ENCODE results near the gene PROX2. TPM values are rescaled to one million over a fixed set of nuclear protein-coding genes. Genes with fewer than 3 reads are reported as not detected.

Gene PROX2
- total RNA-seq, 1 experiment from 2014 or later, result not detected

DNA sequence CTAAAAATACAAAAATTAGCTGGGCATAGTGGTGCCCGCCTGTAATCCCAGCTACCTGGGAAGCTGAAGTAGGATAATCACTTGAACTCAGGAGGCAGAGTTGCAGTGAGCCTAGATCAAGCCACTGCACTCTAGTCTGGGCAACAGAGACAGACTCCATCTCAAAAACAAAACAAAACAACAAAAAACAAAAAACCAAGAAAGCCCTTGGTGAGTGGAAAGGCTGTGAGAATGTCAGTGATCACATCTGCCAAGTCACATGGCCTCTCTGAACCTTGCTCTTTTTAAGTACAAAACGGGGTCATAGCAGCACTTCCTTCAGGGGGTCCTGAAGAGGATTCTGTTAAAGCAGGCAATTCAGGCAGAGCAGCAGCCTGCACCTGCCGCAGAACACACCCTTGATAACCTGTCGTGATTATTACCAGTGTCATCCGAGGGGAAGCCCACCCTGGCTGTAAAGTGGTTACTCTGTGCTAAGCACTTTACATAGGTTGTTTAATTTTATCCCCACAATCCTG lies 37.5 kb upstream of the PROX2 start:
- no peak overlapping the region for H3K4me3 ChIP-seq
- no peak overlapping the region for H3K27ac ChIP-seq
- DNase-seq, result no peak
- H3K36me3 ChIP-seq, result no peaks in the 10 kb centered on the region
- H3K9me3 ChIP-seq (replicated peaks), result no peaks in the 10 kb centered on the region
- H3K27me3 ChIP-seq, result no peaks in the 10 kb centered on the region
- H3K4me1 ChIP-seq, result peaks cover 14% of the 10 kb centered on the region; the same call in 1 of the 2 replicates

DNA sequence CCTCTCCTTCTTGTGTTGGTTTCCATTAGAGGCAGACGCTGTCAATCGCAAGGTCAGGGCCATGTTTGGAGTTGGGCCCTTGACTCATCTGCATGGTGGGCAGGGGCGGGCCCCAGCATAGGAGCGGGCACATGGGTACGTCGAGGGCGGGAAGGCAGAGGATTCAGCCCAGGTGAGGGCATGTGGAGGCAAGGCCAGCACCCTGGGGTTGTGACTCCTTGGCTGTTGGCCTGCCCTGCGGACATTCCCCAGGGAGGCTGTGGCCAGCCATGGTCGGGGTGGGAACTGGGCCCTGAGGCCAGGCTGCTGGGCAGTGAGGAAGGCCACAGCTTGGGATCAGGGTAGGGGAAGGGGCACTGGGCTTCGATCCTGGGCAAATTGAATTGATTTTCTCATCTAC lies 36.9 kb upstream of the PROX2 start:
- Histone ChIP-seq H3K27me3 (no peaks in the 10 kb centered on the region), H3K4me3 (no peak overlapping the region), H3K4me1 (peaks cover 14% of the 10 kb centered on the region; the same call in 1 of the 2 replicates), H3K27ac (no peak overlapping the region), H3K9me3 (replicated peaks) (no peaks in the 10 kb centered on the region), H3K36me3 (no peaks in the 10 kb centered on the region)
- DNase-seq, result no peak

DNA sequence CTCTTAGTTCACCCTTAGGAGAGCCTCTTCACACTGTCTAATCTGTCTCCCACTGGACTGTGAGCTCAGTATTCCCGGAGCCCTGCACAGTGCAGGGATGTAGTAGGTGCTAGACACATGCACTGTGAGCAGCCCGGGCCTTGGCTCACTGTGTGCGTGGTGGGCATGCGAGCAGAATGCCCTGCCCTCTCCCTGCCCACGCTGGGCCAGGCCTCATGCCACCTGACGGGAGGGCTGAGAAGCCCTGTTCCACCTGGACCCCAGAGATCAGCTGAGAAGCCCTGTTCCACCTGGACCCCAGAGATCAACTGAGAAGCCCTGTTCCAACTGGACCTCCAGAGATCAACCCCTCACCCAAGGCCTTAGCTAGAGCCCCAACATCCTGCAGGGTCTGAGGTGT lies 36.2 kb upstream of the PROX2 start:
- peaks cover 10% of the 10 kb centered on the region; the same call in 1 of the 2 replicates for H3K4me1 ChIP-seq
- no peaks in the 10 kb centered on the region for H3K27me3 ChIP-seq
- H3K27ac ChIP-seq, result no peak overlapping the region
- no peak overlapping the region for H3K4me3 ChIP-seq
- H3K36me3 ChIP-seq, result no peaks in the 10 kb centered on the region
- no peaks in the 10 kb centered on the region for H3K9me3 ChIP-seq (replicated peaks)
- no peak for DNase-seq

DNA sequence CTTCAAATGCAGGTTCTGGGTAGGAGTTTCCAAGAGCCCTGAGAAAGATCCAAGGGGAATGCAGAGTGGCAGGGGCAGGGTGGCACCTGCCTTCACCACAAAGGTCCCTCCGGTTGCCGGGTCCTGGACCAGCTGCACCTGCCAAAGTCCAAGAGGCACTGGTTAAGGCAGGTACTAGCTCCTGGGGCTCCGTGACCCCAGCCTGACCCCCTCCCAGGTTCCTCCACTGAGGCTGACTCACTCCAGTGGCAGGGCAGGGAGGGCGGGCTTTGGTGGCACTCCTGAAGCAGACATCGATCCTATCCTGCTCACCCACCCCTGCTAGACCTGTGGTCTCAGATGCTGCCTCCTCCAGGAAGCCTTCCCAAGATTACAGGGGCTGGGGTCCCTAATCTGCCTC lies 35.8 kb upstream of the PROX2 start:
- no peak for DNase-seq
- peaks cover 13% of the 10 kb centered on the region; the same call in 1 of the 2 replicates for H3K4me1 ChIP-seq
- H3K27me3 ChIP-seq, result no peaks in the 10 kb centered on the region
- H3K4me3 ChIP-seq, result no peak overlapping the region
- no peaks in the 10 kb centered on the region for H3K36me3 ChIP-seq
- no peak overlapping the region for H3K27ac ChIP-seq
- no peaks in the 10 kb centered on the region for H3K9me3 ChIP-seq (replicated peaks)

DNA sequence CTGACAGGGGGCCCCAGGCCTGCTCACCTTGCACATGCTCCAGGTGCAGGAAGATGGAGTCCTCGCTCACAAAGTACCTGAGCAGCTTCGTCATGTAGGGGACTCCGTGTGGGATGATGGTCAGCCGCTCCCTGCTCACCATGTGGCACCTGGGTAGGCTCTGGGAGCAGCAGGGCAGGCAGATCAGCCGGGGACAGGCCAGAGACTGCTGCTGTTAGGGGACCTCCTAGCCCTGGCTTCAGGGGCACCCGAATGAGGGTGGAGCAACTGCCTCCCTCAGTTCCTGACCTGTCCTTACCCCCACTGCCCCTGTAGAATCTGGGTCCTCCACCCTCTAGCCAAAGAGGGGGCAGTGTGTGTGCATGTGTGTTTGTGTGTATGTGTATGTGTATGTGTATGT lies 35.3 kb upstream of the PROX2 start:
- Histone ChIP-seq H3K9me3 (replicated peaks) (no peaks in the 10 kb centered on the region), H3K36me3 (no peaks in the 10 kb centered on the region), H3K27me3 (no peaks in the 10 kb centered on the region), H3K4me1 (peaks cover 17% of the 10 kb centered on the region; the same call in 1 of the 2 replicates), H3K4me3 (no peak overlapping the region), H3K27ac (no peak overlapping the region)
- DNase-seq, result no peak

DNA sequence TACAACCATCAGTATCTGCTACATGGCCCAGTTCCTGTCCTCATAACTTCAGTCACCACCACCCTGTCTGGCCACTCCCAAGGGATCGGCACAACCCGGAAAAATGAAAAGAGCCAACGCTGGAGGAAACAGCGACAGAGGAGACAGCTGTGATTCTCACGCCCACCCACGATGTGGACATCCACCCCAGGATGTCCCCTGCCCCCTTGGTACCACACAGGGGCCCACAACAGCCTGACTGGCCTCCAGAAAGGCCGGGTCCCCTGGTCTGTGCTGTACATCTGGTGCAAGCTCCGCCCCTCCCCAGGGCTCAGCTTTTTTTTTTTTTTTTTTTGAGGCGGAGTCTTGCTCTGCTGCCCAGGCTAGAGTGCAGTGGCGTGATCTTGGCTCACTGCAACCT lies 34.6 kb upstream of the PROX2 start:
- H3K4me1 ChIP-seq, result peaks cover 17% of the 10 kb centered on the region; the same call in 1 of the 2 replicates
- no peaks in the 10 kb centered on the region for H3K9me3 ChIP-seq (replicated peaks)
- DNase-seq, result peak; percentile 49 to 59
- no peaks in the 10 kb centered on the region for H3K27me3 ChIP-seq
- H3K36me3 ChIP-seq, result peaks cover under 1% of the 10 kb centered on the region; the same call in 1 of the 2 replicates
- no peak overlapping the region for H3K4me3 ChIP-seq
- no peak overlapping the region for H3K27ac ChIP-seq

DNA sequence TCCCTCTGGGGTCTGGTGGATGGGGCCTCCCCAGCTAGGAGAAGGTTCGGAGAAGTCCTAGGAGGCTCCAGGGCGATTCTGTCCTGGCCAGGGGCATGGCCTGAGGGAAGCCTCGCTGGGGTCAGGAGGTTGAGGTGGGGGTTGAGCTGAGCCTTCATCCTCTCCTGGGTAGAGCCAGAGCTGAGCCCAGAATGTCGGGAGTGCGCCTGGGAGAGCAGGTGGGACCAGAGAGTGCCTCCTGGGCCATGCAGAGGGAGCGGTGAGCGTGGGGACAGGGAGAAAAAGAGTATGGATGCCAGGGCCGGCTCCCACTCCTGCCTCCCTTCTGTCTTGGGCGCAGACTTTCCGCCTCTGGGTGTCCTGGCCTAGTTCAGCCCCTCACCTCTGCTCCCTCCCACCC lies 34.0 kb upstream of the PROX2 start:
- Histone ChIP-seq H3K4me3 (no peak overlapping the region), H3K27me3 (no peaks in the 10 kb centered on the region), H3K4me1 (peaks cover 17% of the 10 kb centered on the region; the same call in 1 of the 2 replicates), H3K27ac (no peak overlapping the region), H3K36me3 (peaks cover 4% of the 10 kb centered on the region; the same call in 1 of the 2 replicates), H3K9me3 (replicated peaks) (no peaks in the 10 kb centered on the region)
- no peak for DNase-seq

DNA sequence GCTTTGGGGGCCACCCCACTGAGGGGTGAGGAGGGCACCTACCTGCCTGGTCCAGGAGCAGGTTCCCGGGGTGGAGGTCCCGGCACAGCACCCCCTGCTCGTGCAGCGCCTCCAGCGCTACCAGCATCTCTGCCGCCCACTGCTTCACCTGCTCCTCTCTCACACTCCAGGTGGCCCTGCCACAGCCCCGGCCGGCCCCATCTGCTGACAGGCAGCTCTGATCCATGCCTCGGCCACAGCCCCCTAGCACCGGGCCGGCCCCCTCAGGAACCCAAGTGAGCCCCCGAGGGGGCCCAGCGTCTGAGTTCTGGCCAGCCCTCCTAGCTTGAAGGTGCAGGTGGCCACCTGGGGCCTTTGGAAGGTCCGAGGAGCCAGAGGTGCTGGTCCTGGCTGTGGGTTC lies 33.6 kb upstream of the PROX2 start:
- H3K4me3 ChIP-seq, result no peak overlapping the region
- H3K36me3 ChIP-seq, result peaks cover 4% of the 10 kb centered on the region; the same call in 1 of the 2 replicates
- DNase-seq, result no peak
- H3K9me3 ChIP-seq (replicated peaks), result no peaks in the 10 kb centered on the region
- no peaks in the 10 kb centered on the region for H3K27me3 ChIP-seq
- no peak overlapping the region for H3K27ac ChIP-seq
- H3K4me1 ChIP-seq, result peaks cover 17% of the 10 kb centered on the region; the same call in 1 of the 2 replicates

DNA sequence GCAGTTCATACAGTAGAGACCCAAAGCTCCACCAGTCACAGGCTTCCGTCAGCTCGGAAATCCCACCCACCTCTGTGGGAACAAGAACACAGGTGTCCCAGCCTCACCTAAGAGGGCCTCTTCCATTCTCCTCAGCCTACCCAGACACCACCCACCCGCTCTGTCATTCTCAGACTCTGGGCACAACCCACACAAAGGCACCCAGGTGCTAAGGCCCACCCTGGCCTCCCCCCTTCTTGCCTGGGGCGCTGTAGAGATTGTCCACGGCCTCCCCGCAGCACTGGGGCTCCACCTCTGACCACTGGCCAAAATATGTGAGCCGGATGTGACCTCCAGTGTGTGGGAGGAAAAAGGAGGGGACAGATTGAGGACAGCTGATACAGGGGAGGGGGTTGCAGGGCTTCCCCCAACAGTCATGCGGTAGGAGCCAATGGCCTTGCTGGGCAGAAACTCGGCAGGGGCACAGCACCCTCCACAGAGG lies 33.0 kb upstream of the PROX2 start:
- H3K36me3 ChIP-seq, result peaks cover 5% of the 10 kb centered on the region; the same call in 1 of the 2 replicates
- no peak for DNase-seq
- peaks cover 12% of the 10 kb centered on the region; the same call in 1 of the 2 replicates for H3K4me1 ChIP-seq

DNA sequence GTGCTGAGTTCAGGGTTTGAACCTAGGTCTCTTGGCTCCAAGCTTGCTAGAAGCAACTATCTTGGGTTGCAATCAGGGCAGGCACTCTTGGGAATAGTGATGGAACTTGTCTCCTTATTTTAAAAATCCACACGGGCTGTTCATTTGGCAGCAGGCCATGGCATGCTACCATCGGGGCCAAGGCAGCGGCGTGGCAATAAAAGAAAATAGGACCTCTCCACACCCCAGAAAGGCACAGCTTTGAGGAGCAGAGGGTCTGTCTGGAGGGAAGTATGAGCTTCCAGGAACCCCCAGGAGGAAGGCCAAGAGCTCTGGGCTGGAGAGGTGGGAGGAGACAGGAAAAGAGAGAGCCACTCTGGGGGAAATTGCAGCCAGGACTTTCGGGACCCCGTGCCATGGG lies 31.8 kb upstream of the PROX2 start:
- H3K27ac ChIP-seq, result no peak overlapping the region
- no peaks in the 10 kb centered on the region for H3K9me3 ChIP-seq (replicated peaks)
- H3K36me3 ChIP-seq, result peaks cover 7% of the 10 kb centered on the region; the same call in 1 of the 2 replicates
- no peak overlapping the region for H3K4me3 ChIP-seq
- no peak for DNase-seq
- peaks cover 12% of the 10 kb centered on the region; the same call in 1 of the 2 replicates for H3K4me1 ChIP-seq
- no peaks in the 10 kb centered on the region for H3K27me3 ChIP-seq

More for the DNA sequence above, 33.0 kb upstream of the PROX2 start:
- Histone ChIP-seq H3K27me3 (no peaks in the 10 kb centered on the region), H3K4me3 (no peak overlapping the region), H3K9me3 (replicated peaks) (no peaks in the 10 kb centered on the region), H3K27ac (no peak overlapping the region)

DNA sequence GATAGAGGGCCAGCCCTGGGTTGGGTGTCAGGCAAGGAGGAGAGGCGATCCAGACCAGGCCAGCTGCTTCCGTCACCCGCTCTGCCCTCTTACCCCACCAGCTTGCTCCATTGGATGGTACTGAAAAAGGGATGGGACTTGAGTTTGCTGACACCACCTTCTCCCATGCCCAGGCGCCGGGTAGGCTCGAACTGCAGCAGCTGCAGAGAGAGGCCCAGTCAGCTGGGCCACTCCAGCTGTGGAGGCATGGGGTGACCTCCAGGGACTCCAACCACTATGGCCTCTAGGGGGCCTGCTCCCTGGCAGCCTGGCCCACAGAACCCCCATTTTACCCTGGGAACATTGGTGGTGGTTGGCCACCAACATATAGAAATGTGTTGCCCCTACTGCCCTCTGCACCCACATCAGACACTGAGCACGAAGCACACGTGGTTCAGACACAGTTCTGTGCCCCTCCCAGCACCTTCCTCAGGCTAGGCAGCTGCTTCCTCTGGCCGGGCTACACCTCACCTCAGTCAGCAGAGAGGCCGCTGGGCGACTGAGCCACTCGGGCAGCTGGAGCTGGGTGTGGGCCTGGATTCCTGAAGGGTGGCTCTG lies 31.1 kb upstream of the PROX2 start:
- H3K27ac ChIP-seq, result no peak overlapping the region
- DNase-seq, result peak; percentile 44
- no peaks in the 10 kb centered on the region for H3K27me3 ChIP-seq
- H3K9me3 ChIP-seq (replicated peaks), result no peaks in the 10 kb centered on the region
- H3K4me3 ChIP-seq, result no peak overlapping the region
- peaks cover 7% of the 10 kb centered on the region; the same call in 1 of the 2 replicates for H3K36me3 ChIP-seq
- H3K4me1 ChIP-seq, result peaks cover 12% of the 10 kb centered on the region; the same call in 1 of the 2 replicates

DNA sequence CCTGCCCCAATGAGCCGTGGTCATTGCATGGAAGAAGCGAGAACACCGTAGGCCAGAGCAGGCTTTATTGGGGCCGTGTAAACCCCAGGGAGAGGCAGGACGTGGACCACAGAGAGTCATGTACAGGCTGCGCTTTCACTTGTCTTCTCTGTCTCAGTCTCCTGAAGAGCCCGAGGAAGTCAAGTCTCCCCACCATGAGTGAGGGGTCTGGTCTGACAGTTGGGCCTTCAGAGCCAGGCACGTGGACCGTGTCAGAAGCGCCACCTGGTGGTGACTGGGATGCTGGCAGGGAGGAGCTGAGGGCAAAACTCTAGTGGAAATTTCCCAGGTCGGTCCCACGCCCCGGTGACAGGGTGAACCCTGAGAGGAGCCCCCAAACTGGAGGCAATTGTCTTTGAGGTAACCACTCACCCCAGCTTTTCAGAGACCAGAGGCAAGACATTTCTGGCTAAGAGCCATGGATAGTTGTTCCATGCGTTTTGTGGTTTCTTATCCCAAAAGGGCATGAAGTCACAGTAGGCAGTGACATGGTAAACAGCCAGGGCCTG lies 29.7 kb upstream of the PROX2 start:
- no peak overlapping the region for H3K4me3 ChIP-seq
- DNase-seq, result peak; percentile 57 to 73
- peaks cover 17% of the 10 kb centered on the region for H3K36me3 ChIP-seq

DNA sequence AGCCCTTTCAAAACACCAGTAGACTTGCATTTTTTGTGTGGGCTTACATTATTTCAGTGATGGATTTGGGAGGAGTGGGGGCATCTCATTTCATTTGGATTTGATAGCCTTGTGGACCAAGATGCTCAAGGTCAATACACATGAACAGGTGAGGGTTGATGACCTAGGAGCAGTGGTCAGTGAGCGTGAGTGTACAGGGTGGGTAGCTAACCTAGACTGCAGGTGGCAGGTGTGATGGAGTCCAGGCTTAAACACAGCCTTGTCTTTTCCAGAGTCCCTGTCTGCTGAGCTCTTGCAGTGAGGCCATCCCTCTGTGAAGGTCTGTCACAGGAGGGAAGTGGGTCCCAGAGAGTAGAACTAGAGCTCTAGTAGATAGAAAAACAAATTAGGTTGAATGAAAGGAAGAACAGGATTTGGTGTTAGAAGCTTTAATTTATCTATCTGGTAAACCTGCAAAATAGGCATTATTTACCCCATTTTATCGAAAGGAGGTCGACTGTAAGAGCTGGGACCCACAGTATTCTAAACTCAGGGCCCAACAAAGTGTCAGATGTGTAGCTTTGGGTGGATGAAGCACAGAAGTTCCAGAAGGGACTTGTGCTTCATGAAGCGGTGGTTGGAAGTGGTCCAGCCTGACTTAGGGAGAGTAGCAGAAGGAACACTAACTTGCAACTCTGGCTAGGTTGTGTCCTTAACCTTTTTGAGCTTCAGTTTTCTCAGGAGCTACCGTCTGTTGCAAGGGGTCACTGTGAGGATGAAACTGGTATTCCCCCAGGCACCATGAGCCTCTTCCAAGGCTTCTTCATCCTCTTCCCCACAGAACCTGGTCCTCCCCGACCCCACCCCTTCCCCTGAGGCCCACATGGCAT lies 28.9 kb upstream of the PROX2 start:
- H3K27me3 ChIP-seq, result no peaks in the 10 kb centered on the region
- H3K36me3 ChIP-seq, result peaks cover 25% of the 10 kb centered on the region
- no peaks in the 10 kb centered on the region for H3K9me3 ChIP-seq (replicated peaks)
- H3K4me3 ChIP-seq, result no peak overlapping the region
- H3K4me1 ChIP-seq, result peaks cover 7% of the 10 kb centered on the region; the same call in 1 of the 2 replicates
- no peak for DNase-seq
- no peak overlapping the region for H3K27ac ChIP-seq

More for the DNA sequence above, 29.7 kb upstream of the PROX2 start:
- Histone ChIP-seq H3K27ac (no peak overlapping the region), H3K27me3 (no peaks in the 10 kb centered on the region), H3K4me1 (peaks cover 12% of the 10 kb centered on the region; the same call in 1 of the 2 replicates), H3K9me3 (replicated peaks) (no peaks in the 10 kb centered on the region)

DNA sequence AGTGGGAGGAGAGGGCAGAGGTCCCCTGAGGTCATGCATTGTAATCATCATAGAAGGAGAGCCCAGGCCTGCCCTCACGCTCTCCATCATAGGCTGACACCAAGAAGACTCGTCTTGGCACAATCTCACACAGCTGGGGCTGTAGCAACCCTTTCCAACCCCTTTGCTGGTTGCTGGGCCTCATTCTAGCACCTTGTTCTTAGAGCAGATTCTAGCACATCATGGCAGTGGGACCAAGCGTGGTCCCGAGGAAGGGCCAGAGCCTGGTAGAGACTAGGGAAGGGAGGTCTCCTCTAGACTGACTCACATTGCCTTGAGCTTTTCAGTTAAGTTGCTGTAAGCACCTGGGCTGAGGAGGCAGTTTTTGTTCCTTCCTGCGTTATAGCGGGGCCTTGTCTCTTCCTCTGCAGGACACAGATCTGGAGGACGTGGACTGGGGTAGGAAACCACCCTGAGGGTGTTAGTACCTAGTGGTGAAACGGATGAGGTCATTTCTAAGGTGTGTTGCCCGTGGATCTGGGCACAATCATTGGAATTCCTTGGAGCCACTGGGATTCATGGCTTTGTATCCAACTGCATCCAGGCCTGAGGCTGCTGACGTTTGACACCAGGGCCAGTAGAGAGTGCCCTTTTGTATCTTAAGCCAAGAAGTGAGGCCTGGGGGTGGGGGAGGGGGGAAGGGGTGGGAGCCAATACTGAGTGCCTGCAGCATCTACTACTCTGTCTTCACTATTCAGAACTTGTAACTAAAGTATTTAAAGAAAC lies 27.2 kb upstream of the PROX2 start:
- Histone ChIP-seq H3K9me3 (replicated peaks) (no peaks in the 10 kb centered on the region), H3K27me3 (no peaks in the 10 kb centered on the region), H3K36me3 (peaks cover 43% of the 10 kb centered on the region), H3K4me3 (no peak overlapping the region), H3K4me1 (peaks cover 7% of the 10 kb centered on the region; the same call in 1 of the 2 replicates), H3K27ac (no peak overlapping the region)
- DNase-seq, result no peak

Data from SJCRH30 (cell line).